ENCODE measurements around the gene THSD7A. TPM values are rescaled to one million over a fixed set of nuclear protein-coding genes. Genes with fewer than 3 reads are reported as not detected.
A peak's percentile ranks its signal among the peaks of the same experiment; 100 is the strongest.

Gene THSD7A
- total RNA-seq, 1 donor from 2014 or later: 3.5 TPM

DNA sequence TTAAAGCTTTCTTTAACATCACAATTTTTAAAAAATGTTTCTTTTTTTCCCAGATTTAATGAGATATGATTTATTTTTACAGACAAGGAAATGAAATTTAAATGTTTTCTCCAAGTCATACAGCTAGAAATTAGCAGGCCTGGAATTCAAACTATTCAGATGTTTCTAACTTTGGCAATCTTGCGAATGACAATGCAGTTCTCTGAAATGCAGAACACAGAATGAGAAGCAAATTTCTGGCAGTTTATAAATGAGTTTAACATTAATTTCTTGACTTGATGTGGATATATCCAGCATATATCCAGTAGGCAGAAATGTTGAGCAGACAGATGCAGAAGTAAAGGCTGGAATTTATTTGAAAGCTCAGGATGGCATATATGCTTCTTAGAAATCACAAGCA is 227.5 kb downstream of the THSD7A start:
- no peak overlapping the region for H3K27ac ChIP-seq (ENCODE audit: low read depth, low read length)
- Mint-ChIP-seq H3K27ac (ENCODE audit: unreplicated experiment) (no peak overlapping the region), H3K36me3 (ENCODE audit: low read depth, unreplicated experiment) (no peaks in the 10 kb centered on the region), H3K4me1 (ENCODE audit: low read depth, unreplicated experiment) (peaks cover 5% of the 10 kb centered on the region), H3K27me3 (ENCODE audit: low read depth, unreplicated experiment) (no peaks in the 10 kb centered on the region), H3K9me3 (ENCODE audit: unreplicated experiment) (no peaks in the 10 kb centered on the region), H3K4me3 (ENCODE audit: unreplicated experiment) (no peak overlapping the region)
- H3K4me3 ChIP-seq (ENCODE audit: insufficient read depth, low read depth, low read length): no peak overlapping the region
- FAIRE-seq (no peak), DNase-seq (ENCODE audit: low read depth) (peak; percentile 10)
- H3K27me3 ChIP-seq (ENCODE audit: insufficient read depth, low read length): no peaks in the 10 kb centered on the region
- H3K9ac ChIP-seq (ENCODE audit: low read length): no peak overlapping the region
- H3K9me3 ChIP-seq (ENCODE audit: insufficient read depth, low read depth, low read length): no peaks in the 10 kb centered on the region
- H3K4me2 ChIP-seq (ENCODE audit: low read length): no peak overlapping the region
- no peaks in the 10 kb centered on the region for H3K79me2 ChIP-seq (ENCODE audit: insufficient read depth, low read length)
- no peaks in the 10 kb centered on the region for H3K36me3 ChIP-seq (ENCODE audit: insufficient read depth, low read length)
- no peaks in the 10 kb centered on the region for H3K4me1 ChIP-seq (ENCODE audit: insufficient read depth, low read length)
- no peaks in the 10 kb centered on the region for H4K20me1 ChIP-seq (ENCODE audit: insufficient read depth, low read length)
- TF ChIP-seq, protein P1, sequence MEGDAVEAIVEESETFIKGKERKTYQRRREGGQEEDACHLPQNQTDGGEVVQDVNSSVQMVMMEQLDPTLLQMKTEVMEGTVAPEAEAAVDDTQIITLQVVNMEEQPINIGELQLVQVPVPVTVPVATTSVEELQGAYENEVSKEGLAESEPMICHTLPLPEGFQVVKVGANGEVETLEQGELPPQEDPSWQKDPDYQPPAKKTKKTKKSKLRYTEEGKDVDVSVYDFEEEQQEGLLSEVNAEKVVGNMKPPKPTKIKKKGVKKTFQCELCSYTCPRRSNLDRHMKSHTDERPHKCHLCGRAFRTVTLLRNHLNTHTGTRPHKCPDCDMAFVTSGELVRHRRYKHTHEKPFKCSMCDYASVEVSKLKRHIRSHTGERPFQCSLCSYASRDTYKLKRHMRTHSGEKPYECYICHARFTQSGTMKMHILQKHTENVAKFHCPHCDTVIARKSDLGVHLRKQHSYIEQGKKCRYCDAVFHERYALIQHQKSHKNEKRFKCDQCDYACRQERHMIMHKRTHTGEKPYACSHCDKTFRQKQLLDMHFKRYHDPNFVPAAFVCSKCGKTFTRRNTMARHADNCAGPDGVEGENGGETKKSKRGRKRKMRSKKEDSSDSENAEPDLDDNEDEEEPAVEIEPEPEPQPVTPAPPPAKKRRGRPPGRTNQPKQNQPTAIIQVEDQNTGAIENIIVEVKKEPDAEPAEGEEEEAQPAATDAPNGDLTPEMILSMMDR (IDR thresholded peaks at IDR 0.05; ENCODE audit: insufficient read depth, low read depth, low read length): no peak
- TF ChIP-seq EZH2 (IDR thresholded peaks at IDR 0.05; ENCODE audit: insufficient read depth, low read length): no peak
- H2AFZ ChIP-seq (ENCODE audit: low read depth, low read length): no peak overlapping the region

DNA sequence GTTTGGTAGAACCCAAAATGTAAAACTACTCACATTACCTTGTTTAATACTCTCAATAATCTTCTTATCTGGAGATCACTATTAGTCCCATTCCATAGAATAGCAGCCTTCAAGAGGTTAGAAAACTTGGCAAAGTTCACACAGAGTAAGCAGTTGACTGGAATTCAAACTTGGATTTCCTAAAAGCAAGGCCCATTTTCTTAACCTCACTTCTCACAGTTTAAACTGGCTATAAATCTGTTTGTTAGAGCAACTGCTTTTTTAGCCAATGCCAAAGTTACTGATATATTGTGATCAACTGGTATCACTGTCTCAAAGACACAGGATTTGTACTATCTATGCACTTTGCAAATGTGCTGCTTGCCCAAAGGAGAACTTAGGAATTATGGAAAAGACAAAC is 230.2 kb downstream of the THSD7A start:
- H3K4me1 Mint-ChIP-seq (ENCODE audit: low read depth, unreplicated experiment): peaks cover 5% of the 10 kb centered on the region
- no peak for FAIRE-seq
- DNase-seq (ENCODE audit: low read depth): no peak

DNA sequence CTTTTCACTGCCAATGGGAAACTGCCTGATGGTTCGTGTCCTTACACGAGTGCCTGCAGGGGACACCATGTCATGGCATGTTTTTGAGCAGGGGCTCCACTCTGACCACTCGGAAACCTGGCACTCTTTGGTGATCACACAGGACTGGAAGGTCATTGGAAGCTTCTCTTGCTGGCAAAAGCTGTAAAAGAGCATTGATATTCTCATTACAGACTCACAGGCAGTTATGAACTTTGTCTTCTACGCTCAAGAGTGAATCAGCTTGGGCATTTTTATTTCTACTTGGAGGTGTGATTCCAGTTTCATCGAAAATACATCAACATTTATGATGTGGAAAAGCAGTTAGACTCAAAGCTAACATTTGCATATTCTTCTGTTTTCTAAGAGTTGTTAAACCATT is 238.7 kb downstream of the THSD7A start:
- no peak overlapping the region for H3K27ac ChIP-seq (ENCODE audit: low read depth, low read length)
- no peaks in the 10 kb centered on the region for H3K36me3 ChIP-seq (ENCODE audit: insufficient read depth, low read length)
- no peak overlapping the region for H3K9ac ChIP-seq (ENCODE audit: low read length)
- FAIRE-seq (no peak), DNase-seq (ENCODE audit: low read depth) (no peak)
- Mint-ChIP-seq H3K4me1 (ENCODE audit: low read depth, unreplicated experiment) (no peaks in the 10 kb centered on the region), H3K4me3 (ENCODE audit: unreplicated experiment) (no peak overlapping the region), H3K27me3 (ENCODE audit: low read depth, unreplicated experiment) (no peaks in the 10 kb centered on the region), H3K27ac (ENCODE audit: unreplicated experiment) (no peak overlapping the region), H3K9me3 (ENCODE audit: unreplicated experiment) (no peaks in the 10 kb centered on the region), H3K36me3 (ENCODE audit: low read depth, unreplicated experiment) (no peaks in the 10 kb centered on the region)
- H3K4me1 ChIP-seq (ENCODE audit: insufficient read depth, low read length): no peaks in the 10 kb centered on the region
- no peaks in the 10 kb centered on the region for H3K27me3 ChIP-seq (ENCODE audit: insufficient read depth, low read length)
- H3K4me3 ChIP-seq (ENCODE audit: insufficient read depth, low read depth, low read length): no peak overlapping the region
- TF ChIP-seq, protein P1 (IDR thresholded peaks at IDR 0.05; ENCODE audit: insufficient read depth, low read depth, low read length): no peak
- no peak for TF ChIP-seq EZH2 (IDR thresholded peaks at IDR 0.05; ENCODE audit: insufficient read depth, low read length)
- no peaks in the 10 kb centered on the region for H3K9me3 ChIP-seq (ENCODE audit: insufficient read depth, low read depth, low read length)
- H3K79me2 ChIP-seq (ENCODE audit: insufficient read depth, low read length): no peaks in the 10 kb centered on the region
- H3K4me2 ChIP-seq (ENCODE audit: low read length): no peak overlapping the region
- no peaks in the 10 kb centered on the region for H4K20me1 ChIP-seq (ENCODE audit: insufficient read depth, low read length)
- no peak overlapping the region for H2AFZ ChIP-seq (ENCODE audit: low read depth, low read length)

More for the DNA sequence above, 230.2 kb downstream of the THSD7A start:
- no peak overlapping the region for H3K4me2 ChIP-seq (ENCODE audit: low read length)
- H3K4me1 ChIP-seq (ENCODE audit: insufficient read depth, low read length): no peaks in the 10 kb centered on the region
- Mint-ChIP-seq H3K36me3 (ENCODE audit: low read depth, unreplicated experiment) (no peaks in the 10 kb centered on the region), H3K27ac (ENCODE audit: unreplicated experiment) (no peak overlapping the region), H3K27me3 (ENCODE audit: low read depth, unreplicated experiment) (no peaks in the 10 kb centered on the region), H3K9me3 (ENCODE audit: unreplicated experiment) (no peaks in the 10 kb centered on the region), H3K4me3 (ENCODE audit: unreplicated experiment) (no peak overlapping the region)
- no peaks in the 10 kb centered on the region for H3K79me2 ChIP-seq (ENCODE audit: insufficient read depth, low read length)
- H3K27me3 ChIP-seq (ENCODE audit: insufficient read depth, low read length): no peaks in the 10 kb centered on the region
- TF ChIP-seq, protein P1 (IDR thresholded peaks at IDR 0.05; ENCODE audit: insufficient read depth, low read depth, low read length): no peak
- TF ChIP-seq EZH2 (IDR thresholded peaks at IDR 0.05; ENCODE audit: insufficient read depth, low read length): no peak
- H3K4me3 ChIP-seq (ENCODE audit: insufficient read depth, low read depth, low read length): no peak overlapping the region
- no peaks in the 10 kb centered on the region for H3K36me3 ChIP-seq (ENCODE audit: insufficient read depth, low read length)
- H4K20me1 ChIP-seq (ENCODE audit: insufficient read depth, low read length): no peaks in the 10 kb centered on the region
- H3K9me3 ChIP-seq (ENCODE audit: insufficient read depth, low read depth, low read length): no peaks in the 10 kb centered on the region
- no peak overlapping the region for H2AFZ ChIP-seq (ENCODE audit: low read depth, low read length)
- no peak overlapping the region for H3K27ac ChIP-seq (ENCODE audit: low read depth, low read length)
- no peak overlapping the region for H3K9ac ChIP-seq (ENCODE audit: low read length)
